ENCODE data around the gene TNS2. TPM values are rescaled to one million over a fixed set of nuclear protein-coding genes. Genes with fewer than 3 reads are reported as not detected.

TNS2 gene
- total RNA-seq, 4 donors from 2014 or later: 29.2 to 274 (median 154) TPM

DNA sequence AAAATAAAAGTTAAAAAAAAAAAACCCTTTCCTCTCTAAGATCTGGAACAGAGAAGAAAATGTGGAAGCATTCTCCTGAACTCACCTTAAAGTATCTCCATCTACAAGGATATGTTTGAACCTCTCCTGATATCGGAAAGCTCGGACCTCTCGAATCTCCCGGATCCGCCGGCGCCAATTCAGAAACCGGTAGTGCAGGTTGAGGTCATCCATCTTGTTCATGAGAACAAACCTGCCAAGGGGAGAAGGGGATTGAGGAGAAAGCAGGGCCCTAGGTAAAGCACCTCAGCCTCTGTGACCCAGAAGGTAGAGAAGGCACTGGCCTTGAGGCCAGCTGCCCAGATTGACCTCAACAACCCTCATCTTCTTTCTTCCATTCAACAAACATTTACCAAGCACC lies 27.2 kb downstream of the TNS2 start:
- H3K36me3 ChIP-seq: peaks cover 0 to 30% (median 0%) of the 10 kb centered on the region in 3 donors
- peaks cover 0 to 38% (median 7%) of the 10 kb centered on the region in 4 donors for H3K4me1 ChIP-seq
- no peak overlapping the region for H3K27ac ChIP-seq
- no peaks in the 10 kb centered on the region for H3K27me3 ChIP-seq
- no peaks in the 10 kb centered on the region for H3K9me3 ChIP-seq
- no peak for TF ChIP-seq CTCF (IDR thresholded peaks at IDR 0.05)
- no peak for TF ChIP-seq POLR2A (IDR thresholded peaks at IDR 0.05)
- H3K4me3 ChIP-seq: no peak overlapping the region
- DNase-seq: peak in 1 of 3 donors; percentile 26

DNA sequence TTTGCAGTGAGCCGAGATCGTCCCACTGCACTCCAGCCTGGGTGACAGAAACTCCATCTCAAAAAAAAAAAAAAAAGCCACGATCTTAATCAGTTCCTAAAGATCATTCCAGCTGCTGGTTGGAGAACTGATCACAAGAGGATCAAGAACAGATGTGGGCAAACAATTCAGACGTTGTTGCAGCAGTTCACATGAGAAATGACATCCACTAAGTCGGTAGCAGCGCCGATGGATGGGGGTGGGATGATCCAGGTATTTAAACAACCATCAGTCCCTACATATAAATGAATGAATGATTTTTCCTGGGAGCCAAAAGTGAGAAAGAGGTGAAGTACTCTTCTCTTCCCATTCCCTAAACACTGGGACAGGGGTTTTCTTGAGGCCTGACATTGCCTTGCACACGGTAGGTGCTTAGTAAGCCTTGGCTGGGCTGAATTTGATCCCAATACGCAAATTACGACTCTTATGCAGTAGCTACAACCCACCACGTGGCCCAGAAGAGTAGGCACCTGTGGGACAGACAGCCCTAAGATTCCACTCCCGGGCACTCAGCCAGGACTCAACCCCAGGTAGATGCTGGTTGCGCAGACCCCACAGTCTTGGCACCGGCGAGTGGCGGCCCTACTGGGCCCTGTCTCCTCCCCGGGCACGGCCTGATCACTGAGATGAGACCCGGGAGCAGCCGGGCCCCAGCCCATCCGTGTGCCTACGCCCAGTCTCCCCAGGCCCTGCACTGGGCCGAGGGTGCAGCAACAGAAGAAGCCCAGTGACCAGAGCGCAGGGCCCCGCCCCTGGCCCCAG lies 28.8 kb downstream of the TNS2 start:
- TF ChIP-seq CTCF (IDR thresholded peaks at IDR 0.05) (peak in 2 of 6 experiments; percentile 15 to 20), POLR2A (IDR thresholded peaks at IDR 0.05) (no peak)
- peaks cover 0 to 25% (median 0%) of the 10 kb centered on the region in 3 donors for H3K36me3 ChIP-seq
- H3K9me3 ChIP-seq: no peaks in the 10 kb centered on the region
- peaks cover 0 to 23% (median 0%) of the 10 kb centered on the region in 4 donors for H3K4me1 ChIP-seq
- H3K27me3 ChIP-seq: no peaks in the 10 kb centered on the region
- peak in 2 of 3 donors; percentile 38 to 71 for DNase-seq
- H3K4me3 ChIP-seq: peak overlapping the region; percentile 60 to 80 (median 74)
- H3K27ac ChIP-seq: peak overlapping the region; percentile 76 to 93 (median 87)

DNA sequence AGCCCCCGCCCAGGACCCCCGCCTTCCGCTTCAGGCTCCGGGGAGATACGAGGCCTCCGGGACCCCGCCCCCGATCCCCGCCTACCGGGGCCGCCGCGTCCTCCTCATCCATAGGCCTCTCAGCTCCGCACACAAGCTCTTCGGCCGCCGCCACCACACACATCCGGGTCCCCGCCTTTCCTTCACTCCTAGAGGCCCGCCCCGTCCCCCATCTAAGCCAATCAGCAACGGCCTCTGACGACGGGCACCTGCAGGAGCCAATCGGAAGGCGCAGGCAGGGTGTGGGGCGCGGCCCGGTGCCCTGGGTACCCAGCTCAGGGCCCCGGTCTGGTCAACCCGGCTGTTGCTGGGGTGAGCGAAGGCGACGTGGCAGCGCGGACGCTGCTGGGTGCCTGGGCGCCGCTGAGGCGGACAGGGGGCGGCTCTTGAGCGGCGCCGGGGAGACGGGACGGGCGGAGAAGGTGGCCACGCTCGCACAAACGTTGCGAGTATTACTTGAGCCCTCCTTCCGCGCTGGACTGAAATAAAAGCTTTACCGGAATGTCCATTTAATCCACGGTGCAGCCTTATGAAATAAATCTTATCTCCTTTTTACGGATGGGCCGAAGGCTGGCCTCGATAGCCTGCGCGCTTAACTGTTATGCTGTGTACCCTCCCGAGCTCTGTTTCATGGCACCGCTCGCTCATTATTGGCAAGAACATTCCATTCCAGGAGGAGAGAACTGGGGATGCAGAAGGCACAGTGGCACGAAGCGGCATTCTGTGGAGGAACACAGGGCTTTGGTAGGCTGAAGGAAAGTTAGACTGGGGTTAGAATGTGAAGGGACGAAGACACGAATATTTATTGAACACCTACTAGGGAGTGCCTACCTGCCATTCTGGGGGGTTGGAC lies 29.6 kb downstream of the TNS2 start, which contains the start of gene SPRYD3:
TSS of gene SPRYD3 (minus strand) at position 165 of the 892 bp plus-strand sequence. CDS start at position 108, 57 bp downstream.
- Histone ChIP-seq H3K36me3 (peaks cover 0 to 21% (median 0%) of the 10 kb centered on the region in 3 donors), H3K4me1 (peaks cover 0 to 16% (median 0%) of the 10 kb centered on the region in 4 donors), H3K4me3 (peak within 1 kb of the TSS; percentile 60 to 80 (median 74)), H3K27ac (peak within 1 kb of the TSS; percentile 76 to 93 (median 87)), H3K27me3 (no peaks in the 10 kb centered on the region), H3K9me3 (no peaks in the 10 kb centered on the region)
- peak; percentile 75 to 84 for TF ChIP-seq POLR2A (IDR thresholded peaks at IDR 0.05)
- TF ChIP-seq CTCF (IDR thresholded peaks at IDR 0.05): no peak
- peak; percentile 98 to 99 (median 99) for DNase-seq

GRCh38 chr12:53082637-53083175 lies 32.8 kb downstream of the TNS2 start:
- Histone ChIP-seq H3K36me3 (no peaks in the 10 kb centered on the region), H3K27me3 (no peaks in the 10 kb centered on the region), H3K27ac (no peak overlapping the region), H3K9me3 (no peaks in the 10 kb centered on the region), H3K4me1 (peaks cover 0 to 10% (median 0%) of the 10 kb centered on the region in 4 donors), H3K4me3 (no peak overlapping the region)
- TF ChIP-seq CTCF (IDR thresholded peaks at IDR 0.05) (no peak), POLR2A (IDR thresholded peaks at IDR 0.05) (no peak)
- DNase-seq: no peak

- H3K27me3 ChIP-seq: no peaks in the 10 kb centered on the region
- no peaks in the 10 kb centered on the region for H3K36me3 ChIP-seq
- H3K4me3 ChIP-seq: no peak overlapping the region
- H3K4me1 ChIP-seq: no peaks in the 10 kb centered on the region
- H3K9me3 ChIP-seq: no peaks in the 10 kb centered on the region
- no peak for TF ChIP-seq POLR2A (IDR thresholded peaks at IDR 0.05)
- TF ChIP-seq CTCF (IDR thresholded peaks at IDR 0.05): no peak
- no peak overlapping the region for H3K27ac ChIP-seq
- no peak for DNase-seq
Measured at GRCh38 chr12:53086361-53086760, 36.5 kb downstream of the TNS2 start.

All from Peyer's patch (tissue), 4 donors.